ENCODE measurements around the gene MAJIN.

GRCh38 chr11:65003282-65003681, 31.4 kb upstream of the MAJIN start:
- TF ChIP-seq NR2F2 (IDR thresholded peaks at IDR 0.05) = no peak
- no peak for TF ChIP-seq MAX (IDR thresholded peaks at IDR 0.05)

All from liver (tissue), 2 donors.